ENCODE results near the gene KCNA2.

The KCNA2 gene

GRCh38 chr1:110547017-110547416 is 59.1 kb downstream of the KCNA2 start:
- in situ Hi-C loops (cut with HindIII; ENCODE audit: low pct_unique_long_range_greater_than_20kb, low sequenced_read_pairs) = no loop called here
- TF ChIP-seq JUND (IDR thresholded peaks at IDR 0.05; ENCODE audit: low read depth) = no peak

DNA sequence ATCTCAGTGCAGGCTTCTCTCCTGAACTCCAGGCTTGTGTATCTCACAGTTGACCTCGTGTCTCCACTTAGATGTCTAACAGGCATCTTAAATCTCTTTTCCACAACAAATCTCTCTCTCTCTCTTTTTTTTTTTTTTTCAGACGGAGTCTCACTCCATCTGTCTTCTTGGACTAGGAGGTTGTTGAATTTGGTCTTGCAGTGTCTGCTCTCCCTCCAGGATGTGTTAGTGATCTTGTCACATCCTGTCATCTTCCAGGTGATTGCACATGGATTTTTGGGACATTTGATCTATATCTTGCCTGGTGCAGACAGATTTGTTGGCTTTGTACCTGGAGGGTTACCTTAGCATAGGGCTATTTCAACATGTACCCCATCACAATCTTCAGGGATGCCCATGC is 60.7 kb downstream of the KCNA2 start:
- no peak for TF ChIP-seq JUND (IDR thresholded peaks at IDR 0.05; ENCODE audit: low read depth)
- DNase-seq (ENCODE audit: low read depth in 1 of 2, low spot score in 1 of 2) = no peak
- in situ Hi-C loops (cut with HindIII; ENCODE audit: low pct_unique_long_range_greater_than_20kb, low sequenced_read_pairs) = no loop called here

More at GRCh38 chr1:110547017-110547416, 59.1 kb downstream of the KCNA2 start:
- no peak for DNase-seq (ENCODE audit: low read depth in 1 of 2, low spot score in 1 of 2)

GRCh38 chr1:110544753-110545152 is 61.4 kb downstream of the KCNA2 start:
- no peak for DNase-seq (ENCODE audit: low read depth in 1 of 2, low spot score in 1 of 2)
- no peak for TF ChIP-seq JUND (IDR thresholded peaks at IDR 0.05; ENCODE audit: low read depth)
- in situ Hi-C loops (cut with HindIII; ENCODE audit: low pct_unique_long_range_greater_than_20kb, low sequenced_read_pairs) = no loop called here
